ENCODE results near the gene AMN1. TPM values are rescaled to one million over a fixed set of nuclear protein-coding genes. Genes with fewer than 3 reads are reported as not detected.

The AMN1 gene
- total RNA-seq, 1 donor from 2014 or later = 3.9 TPM

DNA sequence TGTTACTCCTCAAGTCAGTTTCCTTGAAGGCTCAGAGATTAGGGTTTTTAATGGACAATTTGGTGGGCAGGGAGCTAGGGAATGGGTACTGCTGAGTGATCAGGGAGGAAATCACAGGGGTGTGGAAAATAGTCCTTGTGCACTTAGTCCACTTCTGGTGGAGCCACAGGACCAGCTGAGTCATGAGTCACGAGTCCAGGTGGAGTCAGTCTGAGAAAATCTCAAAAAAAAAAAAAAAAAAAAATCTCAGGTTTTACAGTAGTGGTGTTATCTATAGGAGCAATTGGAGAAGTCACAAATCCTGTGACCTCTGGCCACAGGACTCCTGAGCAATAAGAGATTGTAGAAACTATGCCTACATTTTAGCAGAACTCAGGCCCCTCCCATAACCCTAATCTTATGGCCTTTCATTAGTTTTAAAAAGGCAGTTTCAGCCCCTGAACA is 28.2 kb upstream of the AMN1 start:
- H3K27ac ChIP-seq (ENCODE audit: low read depth, low read length) = no peak overlapping the region
- H3K27me3 Mint-ChIP-seq (ENCODE audit: low read depth, unreplicated experiment) = no peaks in the 10 kb centered on the region
- H3K27me3 ChIP-seq (ENCODE audit: insufficient read depth, low read length) = no peaks in the 10 kb centered on the region
- H3K36me3 Mint-ChIP-seq (ENCODE audit: low read depth, unreplicated experiment) = no peaks in the 10 kb centered on the region
- no peak overlapping the region for H2AFZ ChIP-seq (ENCODE audit: low read depth, low read length)
- H3K4me3 Mint-ChIP-seq (ENCODE audit: unreplicated experiment) = no peak overlapping the region
- no peak for TF ChIP-seq EZH2 (IDR thresholded peaks at IDR 0.05; ENCODE audit: insufficient read depth, low read length)
- no peaks in the 10 kb centered on the region for H3K36me3 ChIP-seq (ENCODE audit: insufficient read depth, low read length)
- H3K4me3 ChIP-seq (ENCODE audit: insufficient read depth, low read depth, low read length) = no peak overlapping the region
- no peak overlapping the region for H3K4me2 ChIP-seq (ENCODE audit: low read length)
- no peaks in the 10 kb centered on the region for H4K20me1 ChIP-seq (ENCODE audit: insufficient read depth, low read length)
- DNase-seq (ENCODE audit: low read depth) (peak; percentile 71), FAIRE-seq (no peak)
- H3K9me3 Mint-ChIP-seq (ENCODE audit: unreplicated experiment) = no peaks in the 10 kb centered on the region
- H3K9me3 ChIP-seq (ENCODE audit: insufficient read depth, low read depth, low read length) = no peaks in the 10 kb centered on the region
- peak overlapping the region; percentile 47 for H3K27ac Mint-ChIP-seq (ENCODE audit: unreplicated experiment)
- peaks cover 4% of the 10 kb centered on the region for H3K4me1 Mint-ChIP-seq (ENCODE audit: low read depth, unreplicated experiment)
- no peak overlapping the region for H3K9ac ChIP-seq (ENCODE audit: low read length)
- H3K79me2 ChIP-seq (ENCODE audit: insufficient read depth, low read length) = no peaks in the 10 kb centered on the region
- H3K4me1 ChIP-seq (ENCODE audit: insufficient read depth, low read length) = no peaks in the 10 kb centered on the region

DNA sequence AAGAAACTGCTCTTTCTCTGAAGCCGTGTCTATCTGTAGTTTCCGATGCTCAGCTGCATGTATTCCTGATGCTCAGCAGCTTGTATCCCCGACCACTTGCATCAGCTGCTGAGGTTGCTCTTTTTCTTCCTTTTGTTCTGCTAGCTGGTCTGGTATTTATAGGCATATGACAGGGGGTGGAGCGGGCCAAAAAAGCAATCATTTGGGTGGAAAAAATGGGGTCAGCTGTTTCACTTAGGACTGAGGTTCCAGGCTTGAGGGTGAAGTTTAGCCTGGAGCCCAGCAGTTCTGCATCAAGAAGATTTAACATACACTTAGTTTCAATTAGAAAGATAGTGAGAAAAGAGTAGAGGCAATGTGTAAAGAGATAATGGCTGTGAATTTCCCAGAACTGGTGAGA is 23.6 kb upstream of the AMN1 start:
- H3K79me2 ChIP-seq (ENCODE audit: insufficient read depth, low read length) = no peaks in the 10 kb centered on the region
- no peak overlapping the region for H3K9ac ChIP-seq (ENCODE audit: low read length)
- H3K36me3 Mint-ChIP-seq (ENCODE audit: low read depth, unreplicated experiment) = peaks cover 1% of the 10 kb centered on the region
- TF ChIP-seq, protein P1, sequence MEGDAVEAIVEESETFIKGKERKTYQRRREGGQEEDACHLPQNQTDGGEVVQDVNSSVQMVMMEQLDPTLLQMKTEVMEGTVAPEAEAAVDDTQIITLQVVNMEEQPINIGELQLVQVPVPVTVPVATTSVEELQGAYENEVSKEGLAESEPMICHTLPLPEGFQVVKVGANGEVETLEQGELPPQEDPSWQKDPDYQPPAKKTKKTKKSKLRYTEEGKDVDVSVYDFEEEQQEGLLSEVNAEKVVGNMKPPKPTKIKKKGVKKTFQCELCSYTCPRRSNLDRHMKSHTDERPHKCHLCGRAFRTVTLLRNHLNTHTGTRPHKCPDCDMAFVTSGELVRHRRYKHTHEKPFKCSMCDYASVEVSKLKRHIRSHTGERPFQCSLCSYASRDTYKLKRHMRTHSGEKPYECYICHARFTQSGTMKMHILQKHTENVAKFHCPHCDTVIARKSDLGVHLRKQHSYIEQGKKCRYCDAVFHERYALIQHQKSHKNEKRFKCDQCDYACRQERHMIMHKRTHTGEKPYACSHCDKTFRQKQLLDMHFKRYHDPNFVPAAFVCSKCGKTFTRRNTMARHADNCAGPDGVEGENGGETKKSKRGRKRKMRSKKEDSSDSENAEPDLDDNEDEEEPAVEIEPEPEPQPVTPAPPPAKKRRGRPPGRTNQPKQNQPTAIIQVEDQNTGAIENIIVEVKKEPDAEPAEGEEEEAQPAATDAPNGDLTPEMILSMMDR (IDR thresholded peaks at IDR 0.05; ENCODE audit: insufficient read depth, low read depth, low read length) = no peak
- no peak for TF ChIP-seq EZH2 (IDR thresholded peaks at IDR 0.05; ENCODE audit: insufficient read depth, low read length)
- H3K36me3 ChIP-seq (ENCODE audit: insufficient read depth, low read length) = no peaks in the 10 kb centered on the region
- no peak overlapping the region for H3K4me3 Mint-ChIP-seq (ENCODE audit: unreplicated experiment)
- FAIRE-seq (no peak), DNase-seq (ENCODE audit: low read depth) (no peak)
- H3K9me3 Mint-ChIP-seq (ENCODE audit: unreplicated experiment) = peaks cover 5% of the 10 kb centered on the region
- no peak overlapping the region for H2AFZ ChIP-seq (ENCODE audit: low read depth, low read length)
- peaks cover 12% of the 10 kb centered on the region for H3K4me1 Mint-ChIP-seq (ENCODE audit: low read depth, unreplicated experiment)
- H3K27me3 Mint-ChIP-seq (ENCODE audit: low read depth, unreplicated experiment) = no peaks in the 10 kb centered on the region
- no peaks in the 10 kb centered on the region for H4K20me1 ChIP-seq (ENCODE audit: insufficient read depth, low read length)
- H3K9me3 ChIP-seq (ENCODE audit: insufficient read depth, low read depth, low read length) = no peaks in the 10 kb centered on the region
- peaks cover 7% of the 10 kb centered on the region for H3K4me1 ChIP-seq (ENCODE audit: insufficient read depth, low read length)
- no peaks in the 10 kb centered on the region for H3K27me3 ChIP-seq (ENCODE audit: insufficient read depth, low read length)
- no peak overlapping the region for H3K4me2 ChIP-seq (ENCODE audit: low read length)
- H3K27ac ChIP-seq (ENCODE audit: low read depth, low read length) = no peak overlapping the region
- no peak overlapping the region for H3K27ac Mint-ChIP-seq (ENCODE audit: unreplicated experiment)
- no peak overlapping the region for H3K4me3 ChIP-seq (ENCODE audit: insufficient read depth, low read depth, low read length)

DNA sequence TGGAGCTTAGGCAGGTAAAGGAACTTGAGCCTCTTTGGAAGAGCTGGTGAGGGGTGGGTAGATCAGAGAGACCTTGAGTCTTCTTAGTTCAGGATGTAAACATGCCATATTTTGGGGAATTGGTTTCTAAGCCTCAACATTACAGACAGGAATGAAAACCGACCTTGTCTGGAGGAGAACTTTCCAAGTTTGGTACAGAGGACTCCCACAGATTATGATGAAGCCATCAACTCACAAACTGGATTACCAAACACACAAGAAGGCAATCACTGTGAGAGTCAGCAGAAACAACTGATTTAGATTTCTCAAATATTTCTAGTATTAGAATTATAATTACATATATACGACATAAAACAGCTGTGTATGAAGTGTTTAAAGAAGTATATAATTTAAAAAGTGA is 22.3 kb upstream of the AMN1 start:
- TF ChIP-seq, protein P1 (IDR thresholded peaks at IDR 0.05; ENCODE audit: insufficient read depth, low read depth, low read length) = no peak
- no peak for TF ChIP-seq EZH2 (IDR thresholded peaks at IDR 0.05; ENCODE audit: insufficient read depth, low read length)
- Histone ChIP-seq H2AFZ (ENCODE audit: low read depth, low read length) (no peak overlapping the region), H3K79me2 (ENCODE audit: insufficient read depth, low read length) (no peaks in the 10 kb centered on the region), H3K27ac (ENCODE audit: low read depth, low read length) (no peak overlapping the region), H3K9ac (ENCODE audit: low read length) (no peak overlapping the region), H3K4me3 (ENCODE audit: insufficient read depth, low read depth, low read length) (no peak overlapping the region), H3K9me3 (ENCODE audit: insufficient read depth, low read depth, low read length) (no peaks in the 10 kb centered on the region), H3K4me2 (ENCODE audit: low read length) (no peak overlapping the region), H3K4me1 (ENCODE audit: insufficient read depth, low read length) (peaks cover 15% of the 10 kb centered on the region), H3K36me3 (ENCODE audit: insufficient read depth, low read length) (no peaks in the 10 kb centered on the region), H4K20me1 (ENCODE audit: insufficient read depth, low read length) (no peaks in the 10 kb centered on the region), H3K27me3 (ENCODE audit: insufficient read depth, low read length) (no peaks in the 10 kb centered on the region)
- Mint-ChIP-seq H3K9me3 (ENCODE audit: unreplicated experiment) (peaks cover 5% of the 10 kb centered on the region), H3K36me3 (ENCODE audit: low read depth, unreplicated experiment) (peaks cover 1% of the 10 kb centered on the region), H3K4me1 (ENCODE audit: low read depth, unreplicated experiment) (peaks cover 16% of the 10 kb centered on the region), H3K27ac (ENCODE audit: unreplicated experiment) (no peak overlapping the region), H3K4me3 (ENCODE audit: unreplicated experiment) (no peak overlapping the region), H3K27me3 (ENCODE audit: low read depth, unreplicated experiment) (no peaks in the 10 kb centered on the region)
- no peak for FAIRE-seq
- DNase-seq (ENCODE audit: low read depth) = no peak
